ENCODE measurements around the gene CCDC3.

- TF ChIP-seq REST (IDR thresholded peaks at IDR 0.05; ENCODE audit: insufficient read depth in 1 of 2, low read depth in 2 of 2, low read length in 2 of 2) (no peak), POLR2AphosphoS5 (IDR thresholded peaks at IDR 0.05; ENCODE audit: low read depth, low read length) (no peak), TAF1 (IDR thresholded peaks at IDR 0.05; ENCODE audit: borderline replicate concordance, insufficient read depth, low read length) (no peak)
Measured at GRCh38 chr10:13003759-13004158, 2.2 kb upstream of the CCDC3 start.

All from PFSK-1 (cell line).